ENCODE results near the gene MUCL3. TPM values are rescaled to one million over a fixed set of nuclear protein-coding genes. Genes with fewer than 3 reads are reported as not detected.
A peak's percentile ranks its signal among the peaks of the same experiment; 100 is the strongest.
"Not testable (repeated sequence)": the region's sequence is repeated elsewhere in the genome, so short reads cannot be mapped to it uniquely, and the experiment has no call there.

The MUCL3 gene
- total RNA-seq, 4 donors from 2014 or later: not detected

DNA sequence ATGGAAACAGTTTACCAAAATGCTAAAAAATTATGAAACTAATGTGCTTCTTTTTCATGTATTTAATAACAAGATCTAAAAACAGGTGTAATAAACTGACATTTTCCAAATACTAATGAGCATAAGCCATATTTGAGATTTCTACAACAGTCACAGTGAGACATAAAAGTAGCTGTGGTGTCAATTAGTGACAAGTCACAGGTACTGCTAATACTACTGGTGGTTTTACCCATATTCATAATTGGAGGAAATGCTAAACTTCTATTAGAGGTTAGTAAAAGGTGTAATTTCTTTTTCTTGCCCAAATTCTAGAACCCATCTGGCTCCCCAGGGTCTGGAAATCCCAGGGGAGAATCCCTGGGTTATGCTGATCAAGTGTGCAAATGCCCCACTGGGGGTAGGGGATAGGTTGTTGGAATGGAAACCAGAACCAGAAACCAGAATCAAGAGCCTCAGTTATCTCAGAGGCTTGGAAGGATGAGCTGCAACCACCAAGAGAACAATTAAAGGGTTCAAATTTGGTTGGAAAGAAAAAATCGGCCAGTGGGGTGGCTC lies 39.8 kb upstream of the MUCL3 start:
- H3K36me3 ChIP-seq: peaks cover 0 to 36% of the 10 kb centered on the region in 2 donors
- in situ Hi-C loops (cut with MboI; ENCODE audit: low sequenced_read_pairs in 4 of 4): no loop called here
- no peak for ATAC-seq
- no peak for DNase-seq
- no peaks in the 10 kb centered on the region for H3K27me3 ChIP-seq
- no peaks in the 10 kb centered on the region for H3K4me1 ChIP-seq
- H3K27ac ChIP-seq: no peak overlapping the region
- intact Hi-C loops (cut with DNase I; ENCODE audit: low total_unique reads): no loop called here
- H3K9me3 ChIP-seq: no peaks in the 10 kb centered on the region
- TF ChIP-seq POLR2A (IDR thresholded peaks at IDR 0.05): no peak
- TF ChIP-seq CTCF (IDR thresholded peaks at IDR 0.05 in 4 of 5, conservative IDR thresholded peaks at IDR 0.05 in 1 of 5): no peak
- no peak overlapping the region for H3K4me3 ChIP-seq

DNA sequence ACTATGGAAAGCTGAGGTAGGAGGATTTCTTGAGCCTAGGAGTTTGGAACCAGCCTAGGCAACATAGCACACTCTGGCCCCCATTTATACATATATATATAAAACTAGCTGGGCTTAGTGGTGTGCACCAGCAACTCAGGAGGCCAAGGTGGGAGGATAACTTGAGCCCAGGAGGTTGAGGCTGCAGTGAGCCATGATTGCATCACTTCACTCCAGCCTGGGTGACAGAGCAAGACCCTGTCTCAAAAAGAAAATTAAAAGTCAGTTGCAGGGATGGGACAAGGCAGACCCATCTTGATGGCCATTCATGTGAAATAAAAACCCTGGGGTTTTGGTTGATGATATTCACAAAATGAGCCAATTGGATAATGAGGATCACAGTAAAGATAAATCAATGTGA lies 39.3 kb upstream of the MUCL3 start:
- intact Hi-C loops (cut with DNase I; ENCODE audit: low total_unique reads): no loop called here
- Histone ChIP-seq H3K27me3 (no peaks in the 10 kb centered on the region), H3K9me3 (no peaks in the 10 kb centered on the region), H3K4me1 (no peaks in the 10 kb centered on the region), H3K36me3 (peaks cover 0 to 32% of the 10 kb centered on the region in 2 donors), H3K4me3 (no peak overlapping the region), H3K27ac (no peak overlapping the region)
- no peak for ATAC-seq
- TF ChIP-seq CTCF (IDR thresholded peaks at IDR 0.05 in 4 of 5, conservative IDR thresholded peaks at IDR 0.05 in 1 of 5) (no peak), POLR2A (IDR thresholded peaks at IDR 0.05) (no peak)
- in situ Hi-C loops (cut with MboI; ENCODE audit: low sequenced_read_pairs in 4 of 4): no loop called here
- DNase-seq: no peak

GRCh38 chr6:30902196-30902595 lies 38.6 kb upstream of the MUCL3 start:
- H3K27me3 ChIP-seq; DNase-seq; in situ Hi-C loops (cut with MboI; ENCODE audit: low sequenced_read_pairs in 4 of 4); H3K4me3 ChIP-seq; H3K4me1 ChIP-seq; intact Hi-C loops (cut with DNase I; ENCODE audit: low total_unique reads); H3K27ac ChIP-seq; H3K9me3 ChIP-seq; ATAC-seq: not testable (repeated sequence)
- peaks cover 0 to 24% of the 10 kb centered on the region in 2 donors for H3K36me3 ChIP-seq

DNA sequence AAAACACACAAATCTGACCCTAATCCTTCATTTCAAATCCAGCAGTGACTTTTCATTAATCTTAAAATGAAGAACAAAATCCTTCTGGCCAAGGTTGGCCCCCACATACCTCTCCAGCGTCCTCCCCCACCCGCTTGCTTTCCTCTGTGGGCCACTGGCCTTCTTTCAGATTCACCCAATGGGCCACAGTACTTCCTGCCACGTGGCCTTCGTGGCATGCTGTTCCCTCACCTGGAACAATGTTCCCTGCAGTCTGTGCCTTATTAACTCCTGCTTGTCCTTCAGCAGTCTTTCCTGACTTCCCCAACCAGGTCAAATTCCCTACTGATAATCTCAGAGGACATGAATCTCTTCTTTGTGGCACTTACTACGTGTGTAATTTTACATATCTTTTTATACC lies 38.1 kb upstream of the MUCL3 start:
- Histone ChIP-seq H3K9me3 (no peaks in the 10 kb centered on the region), H3K27me3 (no peaks in the 10 kb centered on the region), H3K27ac (no peak overlapping the region), H3K4me1 (peaks cover 0 to 2% of the 10 kb centered on the region in 2 donors), H3K4me3 (no peak overlapping the region), H3K36me3 (peaks cover 0 to 19% of the 10 kb centered on the region in 2 donors)
- intact Hi-C loops (cut with DNase I; ENCODE audit: low total_unique reads) (no loop called here), in situ Hi-C loops (cut with MboI; ENCODE audit: low sequenced_read_pairs in 4 of 4) (no loop called here)
- DNase-seq: no peak
- no peak for TF ChIP-seq POLR2A (IDR thresholded peaks at IDR 0.05)
- no peak for TF ChIP-seq CTCF (IDR thresholded peaks at IDR 0.05 in 4 of 5, conservative IDR thresholded peaks at IDR 0.05 in 1 of 5)
- ATAC-seq: no peak

DNA sequence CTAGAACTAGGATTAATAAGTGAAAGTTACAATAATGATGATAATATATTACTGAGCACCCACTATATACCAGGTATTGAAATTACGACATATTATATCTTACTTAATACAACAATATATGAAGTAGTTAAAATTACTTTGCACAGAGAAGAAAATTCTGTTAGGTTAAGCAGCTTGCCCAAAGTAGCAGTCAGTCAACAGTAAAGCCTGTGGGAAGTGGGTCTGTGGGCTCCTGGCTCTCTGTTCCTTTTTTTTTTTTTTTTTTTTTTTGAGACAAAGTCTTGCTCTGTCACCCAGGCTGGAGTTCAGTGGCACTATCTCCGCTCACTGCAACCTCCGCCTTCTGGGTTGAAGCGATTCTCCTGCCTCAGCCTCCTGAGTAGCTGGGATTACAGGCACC lies 37.5 kb upstream of the MUCL3 start:
- H3K9me3 ChIP-seq: no peaks in the 10 kb centered on the region
- no peak for TF ChIP-seq POLR2A (IDR thresholded peaks at IDR 0.05)
- no peak for TF ChIP-seq CTCF (IDR thresholded peaks at IDR 0.05 in 4 of 5, conservative IDR thresholded peaks at IDR 0.05 in 1 of 5)
- ATAC-seq: no peak
- peaks cover 0 to 2% of the 10 kb centered on the region in 2 donors for H3K4me1 ChIP-seq
- H3K4me3 ChIP-seq: no peak overlapping the region
- intact Hi-C loops (cut with DNase I; ENCODE audit: low total_unique reads) (no loop called here), in situ Hi-C loops (cut with MboI; ENCODE audit: low sequenced_read_pairs in 4 of 4) (no loop called here)
- no peak for DNase-seq
- H3K27me3 ChIP-seq: no peaks in the 10 kb centered on the region
- no peak overlapping the region for H3K27ac ChIP-seq
- peaks cover 0 to 14% of the 10 kb centered on the region in 2 donors for H3K36me3 ChIP-seq

GRCh38 chr6:30907290-30907757 lies 33.4 kb upstream of the MUCL3 start:
- ATAC-seq; in situ Hi-C loops (cut with MboI; ENCODE audit: low sequenced_read_pairs in 4 of 4); H3K9me3 ChIP-seq; intact Hi-C loops (cut with DNase I; ENCODE audit: low total_unique reads); DNase-seq; H3K27me3 ChIP-seq: not testable (repeated sequence)
- H3K4me3 ChIP-seq: peak overlapping the region; percentile 87 to 98 (median 94)
- peaks cover 0 to 23% of the 10 kb centered on the region in 2 donors for H3K36me3 ChIP-seq
- H3K27ac ChIP-seq: peak overlapping the region; percentile 69 to 88 (median 81)
- peaks cover 10 to 13% of the 10 kb centered on the region in 2 donors for H3K4me1 ChIP-seq
